MM.1S (cell line): Measurements from ENCODE around the gene IRF8.

Experiments used
- CTCF ChIP-seq: fragments of 300-600 bp; sonication (generic); IDR thresholded peaks from 2 replicates; pipeline ENCODE4 v1.5.1; 2016; ENCODE audit warnings: antibody characterized with exemption, low read length, mixed read lengths
- EZH2 ChIP-seq: fragments of 300-600 bp; sonication (generic); optimal IDR thresholded peaks from 2 replicates; pipeline ENCODE3; 2017; ENCODE audit warnings: low read depth, mild to moderate bottlenecking, antibody characterized with exemption, low read length, mixed read lengths
- EZH2phosphoT487 ChIP-seq: fragments of 300-600 bp; sonication (generic); IDR thresholded peaks from 2 replicates; pipeline ENCODE4 v1.6.1; 2018; ENCODE audit warnings: antibody characterized with exemption, low read length

DNA sequence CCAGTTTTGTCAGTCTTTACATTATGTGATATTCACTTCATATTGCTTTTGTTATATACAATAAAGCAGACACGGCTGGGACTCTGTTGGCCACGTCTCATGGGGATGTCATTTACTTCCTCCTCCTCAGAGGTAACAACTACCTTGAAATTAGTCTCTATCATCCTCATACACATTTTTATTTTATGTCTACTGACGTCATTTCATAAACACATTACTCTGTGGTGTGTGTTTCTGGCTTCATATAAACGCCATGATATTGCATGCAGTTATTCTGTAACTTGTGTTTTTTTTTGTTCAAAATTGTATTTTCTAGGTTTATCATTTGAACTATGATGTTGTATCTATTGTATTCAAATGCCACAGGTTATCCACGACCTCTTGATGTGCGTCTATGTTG is 13.4 kb upstream of the IRF8 start:
- TF ChIP-seq CTCF (no peak), EZH2 (no peak), EZH2phosphoT487 (no peak)
